A549 (cell line): ENCODE measurements around the gene AMIGO2.

Experiments used
- JUN ChIP-seq, 2 experiments: fragments of >200 bp; sonication (Bioruptor Twin); formaldehyde crosslinking; IDR thresholded peaks; 2 replicates in 1 of 2; 3 replicates in 1 of 2; pipeline ENCODE4 v1.6.1; 2016 to 2017
- JUNB ChIP-seq: fragments of >200 bp; sonication (Bioruptor Twin); formaldehyde crosslinking; IDR thresholded peaks from 2 replicates; pipeline ENCODE4 v1.6.1; 2016
- MAZ ChIP-seq: fragments of 150-350 bp; IDR thresholded peaks from 2 replicates; pipeline ENCODE4 v1.6.1; 2014; ENCODE audit warnings: antibody characterized with exemption, low read depth, low read length, borderline replicate concordance
- MYC ChIP-seq: IDR thresholded peaks from 2 replicates; pipeline ENCODE4 v1.6.1; 2012; ENCODE audit warnings: mild to moderate bottlenecking, inconsistent platforms, low read length, improper control_type of control experiment, borderline replicate concordance
- POLR2A ChIP-seq: IDR thresholded peaks from 2 replicates; pipeline ENCODE4 v1.6.1; 2012; ENCODE audit warnings: mild to moderate bottlenecking, low read length
- RARB ChIP-seq: fragments of 250-450 bp; sonication (Bioruptor Pico); IDR thresholded peaks from 2 replicates; pipeline ENCODE4 v1.8.0; 2021; ENCODE audit warnings: mild to moderate bottlenecking, moderate library complexity
- RCOR1 ChIP-seq: fragments of 150-350 bp; IDR thresholded peaks from 2 replicates; pipeline ENCODE4 v1.6.1; 2014; ENCODE audit warnings: antibody characterized with exemption, low read length, low read depth
- TF ChIP-seq, protein P1 (sequence below): fragments of >200 bp; sonication (Bioruptor Twin); formaldehyde crosslinking; IDR thresholded peaks from 3 replicates; pipeline ENCODE4 v1.5.1; 2016
- TF ChIP-seq, protein P2 (sequence below): IDR thresholded peaks from 2 replicates; pipeline ENCODE4 v1.6.1; 2012

DNA sequence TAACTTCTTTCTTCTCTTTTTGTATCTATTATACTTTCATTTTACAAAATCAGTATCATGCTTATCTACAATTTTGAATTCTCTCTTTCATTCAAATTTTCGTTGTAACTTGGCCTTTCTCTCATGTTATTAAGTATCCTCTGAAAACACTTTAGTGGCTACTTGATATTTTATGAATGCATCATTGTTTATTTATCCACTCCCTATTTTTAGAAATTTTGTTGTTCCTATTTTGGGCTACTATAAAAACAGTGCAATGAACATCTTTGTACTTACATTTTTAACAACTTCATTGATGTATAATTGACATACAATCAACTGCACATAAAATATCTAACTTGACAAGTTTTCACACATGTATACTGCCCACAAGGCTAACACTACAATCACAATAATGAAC, 44.0 kb upstream of the AMIGO2 start:
- TF ChIP-seq, protein P1, sequence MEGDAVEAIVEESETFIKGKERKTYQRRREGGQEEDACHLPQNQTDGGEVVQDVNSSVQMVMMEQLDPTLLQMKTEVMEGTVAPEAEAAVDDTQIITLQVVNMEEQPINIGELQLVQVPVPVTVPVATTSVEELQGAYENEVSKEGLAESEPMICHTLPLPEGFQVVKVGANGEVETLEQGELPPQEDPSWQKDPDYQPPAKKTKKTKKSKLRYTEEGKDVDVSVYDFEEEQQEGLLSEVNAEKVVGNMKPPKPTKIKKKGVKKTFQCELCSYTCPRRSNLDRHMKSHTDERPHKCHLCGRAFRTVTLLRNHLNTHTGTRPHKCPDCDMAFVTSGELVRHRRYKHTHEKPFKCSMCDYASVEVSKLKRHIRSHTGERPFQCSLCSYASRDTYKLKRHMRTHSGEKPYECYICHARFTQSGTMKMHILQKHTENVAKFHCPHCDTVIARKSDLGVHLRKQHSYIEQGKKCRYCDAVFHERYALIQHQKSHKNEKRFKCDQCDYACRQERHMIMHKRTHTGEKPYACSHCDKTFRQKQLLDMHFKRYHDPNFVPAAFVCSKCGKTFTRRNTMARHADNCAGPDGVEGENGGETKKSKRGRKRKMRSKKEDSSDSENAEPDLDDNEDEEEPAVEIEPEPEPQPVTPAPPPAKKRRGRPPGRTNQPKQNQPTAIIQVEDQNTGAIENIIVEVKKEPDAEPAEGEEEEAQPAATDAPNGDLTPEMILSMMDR, result no peak
- TF ChIP-seq POLR2A (no peak), MYC (no peak), RARB (CRISPR knock-in tag) (no peak), RCOR1 (no peak), MAZ (no peak), JUNB (no peak), JUN (IDR thresholded peaks at IDR 0.05) (no peak)
- TF ChIP-seq, protein P2, sequence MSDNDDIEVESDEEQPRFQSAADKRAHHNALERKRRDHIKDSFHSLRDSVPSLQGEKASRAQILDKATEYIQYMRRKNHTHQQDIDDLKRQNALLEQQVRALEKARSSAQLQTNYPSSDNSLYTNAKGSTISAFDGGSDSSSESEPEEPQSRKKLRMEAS, result no peak
